NCI-H82 (cell line): ENCODE measurements around the gene PSMC2.
"Not testable (repeated sequence)": the region's sequence is repeated elsewhere in the genome, so short reads cannot be mapped to it uniquely, and the experiment has no call there.

Experiments
- DNase-seq: peaks from one replicate; lab custom pipeline; 2025; lab: John Stamatoyannopoulos, UW

Gene PSMC2

DNA sequence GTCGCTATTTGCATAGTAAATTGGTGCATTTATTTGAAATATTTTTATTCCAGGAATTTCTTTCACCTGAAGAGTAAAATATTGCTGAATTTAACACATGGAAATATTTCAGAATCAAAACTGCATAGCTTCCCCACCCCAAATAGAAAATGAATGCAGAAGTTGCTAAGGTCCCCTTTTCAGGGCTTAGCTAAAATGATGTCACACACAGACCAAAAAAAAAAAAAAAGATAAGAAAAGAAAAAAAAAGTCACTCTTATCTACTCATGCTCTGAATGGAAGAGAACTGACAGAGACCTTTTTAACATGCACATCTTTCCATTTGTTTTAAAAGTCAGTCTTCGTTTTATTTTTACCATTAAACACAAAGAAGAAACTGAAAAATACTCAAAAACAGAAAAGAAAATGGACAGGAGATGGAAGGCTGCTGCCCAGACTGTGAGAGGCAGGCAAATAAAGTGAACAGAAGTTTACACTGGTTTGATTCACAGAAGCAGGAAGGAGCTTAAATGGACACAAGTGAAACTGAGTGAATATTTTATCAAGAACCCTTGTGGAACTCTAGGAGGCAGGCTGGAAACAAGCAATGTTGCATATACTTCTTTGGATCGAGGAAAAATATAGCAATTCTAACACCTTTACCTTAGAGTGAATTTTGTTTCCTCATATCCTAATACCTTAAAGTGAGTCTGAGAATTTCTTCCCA lies 32.0 kb downstream of the PSMC2 start:
- DNase-seq = no peak

DNA sequence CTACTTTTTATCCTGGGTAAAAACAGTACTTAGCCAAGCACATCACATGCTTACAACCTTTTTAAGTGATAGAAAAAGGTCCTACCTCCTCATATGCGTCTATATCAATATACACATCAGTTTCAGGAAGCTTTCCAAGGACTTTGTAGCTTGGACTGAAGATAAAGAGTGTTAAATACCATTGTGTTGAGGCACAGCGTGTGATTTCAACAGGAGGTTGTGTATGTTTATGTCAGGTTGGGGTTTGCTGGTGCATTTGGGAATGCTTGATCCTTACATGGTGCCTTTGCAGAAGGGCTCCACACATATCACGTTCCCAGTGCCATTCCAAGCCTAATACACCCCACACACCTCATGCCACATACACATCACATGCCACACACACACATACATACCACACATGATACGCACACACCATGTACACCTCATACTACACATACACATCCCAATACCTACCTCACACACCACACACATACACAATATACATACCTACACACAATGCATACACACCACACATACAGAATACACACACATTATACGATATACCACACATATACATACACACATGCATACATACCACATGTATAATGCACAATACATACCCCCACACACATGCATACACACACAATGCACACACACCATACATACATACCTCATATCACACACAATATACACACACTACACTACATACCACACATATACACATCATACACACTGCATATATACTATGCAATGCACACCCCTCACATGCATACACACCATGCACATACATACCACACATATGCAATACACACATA lies 33.1 kb downstream of the PSMC2 start:
- DNase-seq = no peak

DNA sequence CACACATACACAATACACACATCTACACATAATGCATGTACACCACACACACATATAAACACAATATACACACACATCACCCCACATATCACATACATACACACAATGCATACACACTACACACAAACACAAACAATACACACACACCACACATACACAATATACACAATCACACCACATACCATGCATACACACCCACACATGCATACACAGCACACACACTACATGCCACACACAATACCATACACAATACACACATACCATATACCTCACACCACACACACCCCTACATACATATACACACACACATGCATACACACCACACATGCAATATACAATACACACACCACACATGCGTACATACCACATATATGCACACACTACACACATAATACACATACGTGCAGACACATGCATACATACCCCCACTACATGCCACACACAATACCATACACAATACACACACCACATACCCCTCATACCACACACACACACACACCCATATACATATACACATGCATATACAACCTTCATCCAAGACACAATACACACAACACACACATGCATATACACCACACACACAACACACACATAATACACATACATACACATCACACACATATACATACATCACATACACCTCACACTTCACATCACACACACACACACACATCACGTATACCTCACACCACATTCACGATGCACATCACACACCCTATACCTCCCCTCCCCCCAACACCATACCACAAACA lies 34.0 kb downstream of the PSMC2 start:
- no peak for DNase-seq

DNA sequence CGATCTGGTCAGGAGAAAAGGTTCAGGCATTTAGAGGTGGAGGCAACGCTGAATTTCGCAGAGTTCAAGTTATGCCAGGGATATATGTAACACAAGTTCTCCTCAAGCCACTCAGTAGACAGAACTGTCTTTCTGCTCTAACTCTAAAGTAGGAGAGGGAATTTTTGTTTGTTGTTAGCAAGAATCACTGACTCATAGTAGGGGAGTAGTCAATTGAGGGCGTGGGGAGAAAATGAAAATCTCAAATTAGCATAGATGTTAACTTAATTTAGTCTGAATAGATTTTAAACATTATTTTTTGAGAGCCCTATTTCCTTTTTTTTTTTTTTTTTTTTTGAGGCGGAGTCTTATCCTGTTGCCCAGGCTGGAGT lies 34.6 kb downstream of the PSMC2 start:
- DNase-seq = no peak

DNA sequence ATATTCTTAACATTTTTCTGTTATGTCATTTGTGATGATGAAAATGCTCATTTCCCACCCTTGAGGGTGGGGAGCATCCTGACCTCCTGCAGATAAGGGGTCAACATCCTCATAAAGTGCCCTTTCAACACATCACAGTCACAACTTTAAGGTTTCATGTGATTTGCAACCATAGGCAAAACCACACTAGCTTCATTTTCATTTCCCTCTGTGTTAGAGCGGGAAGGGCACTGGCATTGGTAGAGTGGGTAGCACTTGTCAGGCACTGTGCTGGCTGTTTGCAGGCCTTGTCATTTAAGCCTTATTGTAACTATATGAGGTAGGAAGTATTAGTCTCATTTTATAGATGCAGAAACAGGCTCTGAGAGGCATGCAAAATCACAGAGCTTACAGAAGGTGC lies 39.8 kb downstream of the PSMC2 start:
- no peak for DNase-seq

DNA sequence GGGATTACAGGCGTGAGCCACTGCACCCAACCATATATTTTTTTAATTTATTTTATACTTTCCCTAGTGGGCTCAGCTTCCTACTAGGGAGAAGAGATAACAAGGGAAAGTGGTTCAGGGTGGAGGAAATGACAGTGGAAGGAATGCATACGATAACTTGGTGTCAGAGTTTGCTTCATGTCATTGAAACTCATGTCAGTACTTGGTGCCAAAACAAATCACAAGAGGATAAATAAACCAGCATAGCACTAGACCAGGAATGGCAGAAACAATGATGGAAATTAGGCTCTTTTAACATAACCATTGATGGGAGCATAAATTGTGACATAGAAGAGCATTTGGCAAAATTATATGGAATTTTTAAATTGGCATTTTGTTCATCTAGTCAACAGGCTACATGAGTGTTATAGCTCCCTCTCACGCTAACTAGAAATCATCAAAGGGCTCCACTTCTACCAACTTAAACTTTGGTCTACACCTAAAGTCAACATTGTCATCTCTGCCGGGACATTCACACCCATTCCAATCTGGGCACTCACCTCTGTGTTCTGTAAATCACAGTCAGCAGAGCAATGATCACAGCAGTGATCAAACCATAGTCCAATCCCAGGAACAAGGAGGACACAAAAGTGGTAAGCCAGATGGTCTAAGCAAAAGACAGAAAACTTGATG lies 41.2 kb downstream of the PSMC2 start:
- no peak for DNase-seq

DNA sequence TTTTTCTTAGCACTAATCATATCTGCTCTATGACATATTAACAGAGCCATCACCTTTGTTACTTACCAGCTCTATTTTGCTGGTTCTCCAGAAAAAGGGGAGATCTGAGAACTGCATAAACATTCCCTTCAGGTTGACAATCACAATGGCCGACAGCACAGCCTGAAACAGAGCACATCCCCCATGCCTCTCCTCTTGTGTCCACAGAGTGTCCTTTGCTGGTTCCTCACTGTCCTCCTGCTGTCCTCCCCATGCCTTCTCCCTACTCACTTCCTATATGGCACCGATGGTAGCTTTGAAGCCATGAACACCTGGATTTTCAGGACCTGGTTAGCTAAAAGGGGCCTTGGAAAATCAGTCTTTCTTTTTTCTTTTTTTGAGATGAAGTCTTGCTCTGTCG lies 41.8 kb downstream of the PSMC2 start:
- no peak for DNase-seq

DNA sequence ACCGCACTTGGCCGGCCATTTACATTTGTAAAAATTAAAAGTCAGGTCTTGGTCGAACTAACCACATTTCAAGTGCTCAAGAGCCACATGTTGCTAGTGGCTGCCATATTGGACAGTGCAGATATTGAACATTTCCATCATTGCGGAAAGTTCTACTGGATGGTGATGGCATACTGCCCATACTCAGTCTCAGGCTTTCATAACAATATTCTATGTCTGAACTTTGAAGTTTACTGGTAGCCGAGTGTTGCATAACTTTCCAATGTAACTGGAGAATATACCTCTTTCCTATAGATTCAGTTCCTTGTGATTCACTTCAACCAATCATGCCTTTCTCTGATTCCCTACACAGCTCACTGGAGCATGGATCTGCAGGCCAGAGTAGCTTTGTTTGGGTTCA lies 43.7 kb downstream of the PSMC2 start:
- no peak for DNase-seq

DNA sequence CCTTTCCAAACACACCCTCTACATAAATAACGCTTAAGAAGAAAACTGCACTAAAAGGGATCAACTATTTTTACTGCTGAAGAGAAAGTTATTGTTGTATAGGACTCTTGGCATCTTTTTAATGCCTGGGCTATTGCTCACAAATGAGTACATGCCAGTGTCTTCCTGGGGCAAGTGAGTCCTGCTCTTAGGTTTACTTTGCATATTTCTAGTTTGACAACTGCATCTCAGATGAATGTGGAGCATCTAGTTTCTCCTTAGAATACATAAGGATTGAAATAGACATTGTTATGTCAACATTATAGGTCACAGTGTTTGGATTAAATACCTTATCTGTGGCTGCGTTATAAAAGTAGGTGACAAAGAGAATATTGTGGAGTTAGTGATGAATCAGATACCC lies 44.5 kb downstream of the PSMC2 start:
- no peak for DNase-seq

DNA sequence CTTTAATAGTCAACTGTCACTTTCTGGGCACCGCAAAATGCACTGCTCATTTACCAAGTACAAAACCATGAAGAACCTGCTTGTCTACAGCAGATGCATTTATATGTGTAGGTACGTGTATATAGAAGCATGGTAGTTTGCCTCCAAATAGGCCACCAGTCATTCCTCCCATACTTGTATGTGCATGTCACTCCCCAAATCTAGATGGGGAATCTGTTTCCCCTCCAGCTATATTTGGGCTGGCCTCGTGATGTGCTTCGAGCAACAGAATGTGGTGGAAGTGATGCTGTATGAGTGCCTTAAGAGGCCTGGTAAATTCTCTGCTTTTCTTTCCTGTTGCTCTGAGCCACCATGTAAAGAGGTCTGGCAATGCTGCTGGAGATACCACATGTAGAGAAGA lies 47.1 kb downstream of the PSMC2 start:
- DNase-seq = no peak

DNA sequence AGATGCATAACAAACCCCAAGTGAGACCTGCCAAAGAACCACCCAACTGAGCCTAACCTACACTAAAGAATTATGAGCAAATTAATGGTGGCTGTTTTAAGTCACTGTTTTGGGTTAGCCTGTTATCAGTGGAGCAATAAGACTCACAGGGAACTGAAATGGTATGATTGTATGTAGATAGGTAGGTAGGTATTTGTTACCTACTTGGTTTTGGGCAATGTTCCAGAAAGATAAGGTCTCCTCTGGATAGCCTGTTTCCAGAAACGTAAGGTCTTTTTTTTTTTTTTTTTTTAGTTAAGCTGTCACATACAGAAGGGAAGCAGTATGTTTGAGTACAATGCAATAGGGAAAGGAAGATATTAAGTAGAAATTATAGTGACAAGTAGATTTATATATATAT lies 47.6 kb downstream of the PSMC2 start:
- no peak for DNase-seq

DNA sequence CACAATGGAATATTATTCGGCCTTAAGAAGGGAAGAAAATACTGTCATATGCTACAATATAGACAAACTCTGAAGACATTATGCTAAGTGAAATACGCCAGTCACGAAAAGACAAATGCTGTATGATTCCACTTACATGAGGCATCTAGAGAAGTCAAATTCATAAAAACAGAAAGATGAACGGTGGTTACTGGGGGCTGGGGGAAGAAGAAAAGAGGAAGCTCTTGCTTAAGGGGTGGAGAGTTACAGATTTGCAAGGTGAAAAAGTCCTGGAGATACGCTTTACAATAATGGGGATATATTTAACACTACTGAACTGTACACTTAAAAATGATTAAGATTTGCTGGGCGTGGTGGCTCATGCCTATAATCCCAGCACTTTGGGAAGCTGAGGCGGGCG lies 49.0 kb downstream of the PSMC2 start:
- no peak for DNase-seq

DNA sequence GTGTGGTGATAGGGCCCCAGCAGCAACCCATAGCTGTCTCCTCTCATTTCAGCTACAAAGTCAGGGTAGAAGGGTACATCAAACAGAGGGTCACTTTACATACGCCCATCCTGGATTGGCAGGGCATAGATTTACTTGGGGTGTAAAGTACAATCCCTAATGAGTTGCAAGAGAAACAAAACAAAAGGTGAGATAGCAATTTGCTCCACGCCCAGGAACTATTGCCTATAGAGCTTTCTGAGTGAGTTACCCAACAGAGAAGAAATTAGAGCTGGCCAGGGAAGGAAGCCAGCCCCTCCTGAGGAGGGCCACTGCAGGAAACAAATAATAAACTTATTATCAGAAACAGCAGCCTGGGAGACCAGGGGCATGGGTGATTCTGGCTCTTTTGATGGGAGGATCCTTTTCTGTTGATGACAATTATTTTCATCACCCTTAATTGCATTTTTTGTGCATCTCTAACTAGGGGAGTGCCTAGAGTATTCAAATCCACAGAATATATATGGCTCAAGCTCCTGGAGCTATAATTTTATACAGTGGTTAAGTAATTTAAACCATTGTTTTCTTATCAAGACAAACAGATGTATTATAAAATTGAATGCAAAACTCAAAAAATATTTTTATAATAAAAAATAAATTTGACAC lies 51.2 kb downstream of the PSMC2 start:
- DNase-seq = no peak

DNA sequence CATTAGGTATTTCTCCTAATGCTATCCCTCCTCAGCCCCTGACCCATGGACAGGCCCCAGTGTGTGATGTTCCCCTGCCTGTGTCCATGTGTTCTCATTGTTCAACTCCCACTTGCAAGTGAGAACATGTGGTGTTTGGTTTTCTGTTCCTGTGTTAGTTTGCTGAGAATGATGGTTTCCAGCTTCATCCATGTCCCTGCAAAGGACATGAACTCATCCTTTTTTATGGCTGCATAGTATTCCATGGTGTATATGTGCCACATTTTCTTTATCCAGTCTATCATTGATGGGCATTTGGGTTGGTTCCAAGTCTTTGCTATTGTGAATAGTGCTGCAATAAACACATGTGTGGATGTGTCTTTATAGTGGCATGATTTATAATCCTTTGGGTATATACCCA lies 52.2 kb downstream of the PSMC2 start:
- not testable (repeated sequence) for DNase-seq

DNA sequence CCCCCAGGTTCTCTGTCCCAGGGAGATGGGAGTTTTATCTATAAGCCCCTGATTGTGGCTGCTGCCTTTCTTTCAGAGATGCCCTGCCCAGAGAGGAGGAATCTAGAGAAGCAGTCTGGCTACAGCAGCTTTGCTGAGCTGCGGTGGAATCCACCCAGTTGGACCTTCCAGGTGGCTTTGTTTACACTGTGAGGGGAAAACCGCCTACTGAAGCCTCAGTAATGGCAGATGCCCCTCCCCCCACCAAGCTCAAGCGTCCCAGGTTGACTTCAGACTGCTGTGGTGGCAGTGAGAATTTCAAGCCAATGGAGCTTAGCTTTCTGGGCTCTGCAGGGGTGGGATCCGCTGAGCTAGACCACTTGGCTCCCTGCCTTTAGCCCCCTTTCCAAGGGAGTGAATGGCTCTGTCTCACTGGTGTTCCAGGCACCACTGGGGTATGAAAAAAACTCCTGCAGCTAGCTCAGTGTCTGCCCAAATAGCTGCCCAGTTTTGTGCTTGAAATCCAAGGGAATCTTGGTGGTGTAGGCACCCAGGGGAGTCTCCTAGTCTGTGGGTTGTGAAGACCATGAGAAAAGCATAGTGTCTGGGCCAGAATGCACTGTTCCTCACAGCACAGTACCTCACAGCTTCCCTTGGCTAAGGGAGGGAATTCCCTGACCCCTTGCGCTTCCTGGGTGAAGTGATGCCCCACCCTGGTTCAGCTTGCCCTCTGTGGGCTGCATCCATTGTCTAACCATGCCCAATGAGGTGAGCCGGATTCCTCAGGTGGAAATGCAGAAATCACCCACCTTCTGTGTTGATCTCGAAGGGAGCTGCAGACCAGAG lies 58.6 kb downstream of the PSMC2 start:
- DNase-seq = peak; percentile 35

DNA sequence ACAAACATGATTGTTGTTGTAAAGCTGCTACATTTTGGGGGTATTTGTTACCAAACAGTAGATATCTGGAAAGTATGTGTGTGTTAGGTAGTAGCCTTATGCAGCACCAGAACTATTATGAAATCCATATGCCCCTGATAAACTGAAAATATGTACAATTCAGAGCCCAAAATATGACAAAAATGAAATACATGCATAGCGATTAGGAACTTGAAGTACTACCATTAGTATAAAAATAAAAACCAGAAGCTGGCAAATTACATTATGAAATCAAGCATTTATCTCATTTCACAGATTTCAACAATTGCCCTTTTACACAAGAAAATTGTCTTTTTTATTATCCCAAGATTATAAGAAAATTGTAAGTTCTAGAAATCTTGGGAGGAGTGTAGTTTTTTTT lies 64.7 kb downstream of the PSMC2 start:
- no peak for DNase-seq

DNA sequence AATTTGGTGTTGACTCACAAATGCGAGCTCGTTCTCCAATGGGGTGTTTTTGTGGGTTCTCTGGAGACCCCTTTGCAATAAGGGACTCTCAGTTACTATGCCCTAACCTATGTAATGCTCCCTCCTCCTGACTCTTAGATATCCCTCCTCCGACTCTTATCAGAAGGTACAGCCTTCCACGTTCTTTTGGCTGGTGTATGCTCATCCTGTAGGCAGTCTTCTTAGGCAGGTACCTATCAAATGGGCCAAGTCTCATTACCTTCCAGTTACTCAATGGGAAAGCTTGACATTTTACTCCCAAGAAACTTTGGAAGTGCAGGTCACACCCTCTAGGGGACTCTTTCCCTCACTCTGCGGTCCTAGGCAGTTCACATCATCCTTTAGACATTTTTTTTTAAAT lies 66.0 kb downstream of the PSMC2 start:
- DNase-seq = no peak

DNA sequence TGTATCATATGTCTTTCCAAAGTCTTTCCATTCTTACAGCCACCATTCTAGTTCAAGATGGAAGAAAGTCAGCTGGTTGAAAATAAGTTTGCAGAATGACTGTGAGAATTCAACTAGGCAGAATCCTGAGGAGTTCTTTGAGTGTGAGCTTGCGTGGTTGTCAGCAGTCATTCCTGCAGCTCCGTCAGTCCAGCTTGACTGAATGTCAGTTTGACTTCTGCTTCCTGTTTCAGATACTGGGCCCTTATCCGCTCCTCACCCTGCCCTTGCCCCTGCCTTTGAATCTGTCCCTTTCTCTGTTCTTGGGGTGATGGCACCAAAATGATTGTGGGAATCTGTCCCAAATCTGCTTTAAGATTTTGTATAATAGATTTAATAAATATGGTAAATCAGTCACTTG lies 70.8 kb downstream of the PSMC2 start:
- DNase-seq = no peak
